ENCODE measurements around the gene EPAS1.

EPAS1 gene

DNA sequence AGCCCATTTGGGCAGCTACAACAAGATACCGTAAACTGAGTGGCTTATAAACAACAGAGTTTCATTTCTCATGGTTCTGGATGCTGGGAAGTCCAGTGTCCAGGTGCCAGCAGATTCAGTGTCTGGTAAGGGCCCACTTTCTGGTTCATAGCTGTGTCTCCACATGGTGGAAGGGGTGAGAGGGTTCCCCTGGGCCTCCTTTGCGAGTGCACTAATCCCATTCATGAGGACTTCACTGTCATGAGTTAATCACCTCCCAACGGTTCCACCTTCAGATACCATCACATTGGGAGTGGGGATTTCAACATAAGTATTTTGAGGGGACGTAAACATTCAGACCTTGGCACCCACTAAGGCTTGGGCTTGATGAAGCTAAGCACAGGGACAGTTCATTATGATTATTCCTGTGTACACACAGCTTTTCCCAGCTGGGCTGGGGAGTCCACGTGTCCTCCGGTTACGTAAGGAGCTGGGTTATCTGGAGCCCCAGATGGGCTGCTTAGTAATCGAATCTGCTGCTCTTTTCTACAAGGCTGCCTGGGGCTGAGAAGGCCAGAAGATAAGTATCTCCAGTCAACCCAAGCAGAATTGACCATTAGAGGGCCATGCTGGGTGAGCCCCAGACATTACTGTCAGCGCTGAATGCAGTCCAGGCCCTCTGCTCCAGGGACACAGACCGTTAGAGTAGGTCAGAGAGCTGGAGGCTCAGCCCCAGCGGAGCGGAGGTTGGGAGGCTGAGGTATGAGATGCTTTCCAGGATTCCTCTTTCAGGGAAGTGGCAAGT lies 42.7 kb downstream of the EPAS1 start:
- no peak for DNase-seq (ENCODE audit: low read depth)

DNA sequence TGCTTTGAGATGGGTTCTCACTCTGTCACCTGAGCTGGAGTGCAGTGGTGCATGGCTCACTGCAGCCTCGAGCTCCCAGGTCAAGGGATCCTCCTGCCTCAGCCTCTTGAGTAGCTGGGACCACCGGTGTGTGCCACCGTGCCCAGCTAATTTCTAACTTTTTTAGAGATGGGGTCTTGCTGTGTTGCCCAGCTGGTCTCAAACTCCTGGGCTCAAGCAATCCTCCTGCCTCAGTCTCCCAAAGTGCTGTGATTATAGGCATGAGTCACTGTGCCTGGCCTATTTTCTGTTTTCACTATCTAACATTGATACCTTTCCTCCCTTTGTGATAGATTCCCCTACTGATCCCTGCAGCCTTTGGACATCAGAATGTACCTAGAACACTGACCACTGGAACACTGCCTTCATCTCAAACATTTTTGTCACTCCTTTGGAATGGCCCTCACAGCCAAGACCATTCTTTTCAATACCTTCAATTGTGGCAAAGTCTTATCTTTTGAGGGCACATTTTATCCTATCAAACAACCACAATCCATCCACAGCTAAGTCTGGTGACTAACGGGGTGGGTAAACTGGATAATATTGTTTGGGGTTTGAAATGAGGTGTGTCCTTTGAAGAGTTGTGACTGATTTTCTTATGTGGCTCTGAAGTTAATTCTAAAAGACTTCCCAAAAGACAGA lies 43.7 kb downstream of the EPAS1 start:
- DNase-seq (ENCODE audit: low read depth), result no peak

DNA sequence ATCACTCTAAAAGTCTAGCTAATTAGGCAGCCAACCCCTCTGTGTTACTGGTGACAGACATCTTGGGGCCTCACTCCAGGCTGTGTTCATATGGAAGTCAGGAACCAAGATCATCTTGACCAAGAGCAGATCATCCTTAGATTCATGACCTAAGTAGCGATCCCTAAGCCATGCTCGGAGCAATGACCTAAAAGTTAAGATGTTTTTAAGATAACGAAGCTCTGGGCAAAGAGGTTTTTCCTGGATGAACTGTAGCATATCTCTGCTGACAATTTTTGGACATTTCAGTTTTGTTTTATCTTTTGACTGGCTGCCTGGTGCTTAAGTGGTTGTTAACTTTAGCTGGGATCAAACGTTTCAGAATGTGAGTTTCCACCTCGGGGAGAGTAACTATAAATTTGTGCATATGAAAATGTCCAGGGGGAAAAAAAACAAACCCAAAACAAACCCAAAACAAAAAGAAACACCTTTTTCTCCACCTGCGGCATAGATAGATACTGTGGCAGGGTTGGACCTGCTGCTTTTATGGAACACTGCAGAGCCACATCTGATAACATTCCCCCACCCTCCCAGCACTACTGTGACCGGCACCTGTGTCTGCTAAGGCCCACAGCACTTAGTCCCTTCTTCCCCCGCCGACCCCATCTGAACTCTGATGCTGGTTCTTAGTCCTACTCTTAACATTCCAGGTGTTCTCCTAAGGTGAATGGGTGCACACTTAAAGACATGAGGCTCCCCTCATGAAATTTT lies 45.5 kb downstream of the EPAS1 start:
- no peak for DNase-seq (ENCODE audit: low read depth)

DNA sequence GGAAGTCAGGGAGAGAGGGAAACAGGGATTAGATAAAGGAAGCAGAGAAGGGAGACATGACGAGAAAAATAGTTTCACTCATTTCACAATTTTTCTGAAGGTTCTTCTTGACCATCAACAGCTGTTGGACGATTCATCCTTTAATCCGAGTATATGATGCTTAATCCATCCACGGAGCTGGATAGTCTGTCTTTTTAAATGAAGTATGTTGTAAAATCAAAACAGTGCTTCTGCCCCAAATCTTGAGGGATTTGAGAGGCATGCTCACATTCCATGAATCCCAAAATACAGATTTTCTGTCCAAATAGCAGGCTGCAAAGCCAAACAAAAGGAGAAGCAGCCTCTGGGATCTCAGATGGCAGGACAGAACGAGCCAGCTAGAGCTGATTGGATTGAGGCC lies 47.5 kb downstream of the EPAS1 start:
- no peak for DNase-seq (ENCODE audit: low read depth)

DNA sequence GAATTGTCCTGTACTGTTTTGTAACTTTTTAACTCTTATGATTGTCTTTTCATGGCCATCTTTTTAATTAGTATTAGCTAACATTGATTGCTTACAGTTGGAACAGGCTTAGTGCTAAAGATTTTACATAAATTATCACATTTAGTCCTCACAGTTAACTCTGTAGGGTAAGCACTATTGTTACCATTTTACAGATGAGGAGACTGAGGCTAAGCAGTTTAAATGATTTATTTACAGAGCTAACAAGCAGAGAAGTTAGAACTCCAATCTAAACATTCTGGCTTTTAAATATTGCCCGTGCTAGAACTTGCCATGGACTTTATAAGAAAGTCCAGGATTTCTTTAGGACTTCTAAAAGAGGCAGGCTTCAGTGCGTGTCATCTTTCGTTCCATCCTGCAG lies 48.6 kb downstream of the EPAS1 start:
- no peak for DNase-seq (ENCODE audit: low read depth)

DNA sequence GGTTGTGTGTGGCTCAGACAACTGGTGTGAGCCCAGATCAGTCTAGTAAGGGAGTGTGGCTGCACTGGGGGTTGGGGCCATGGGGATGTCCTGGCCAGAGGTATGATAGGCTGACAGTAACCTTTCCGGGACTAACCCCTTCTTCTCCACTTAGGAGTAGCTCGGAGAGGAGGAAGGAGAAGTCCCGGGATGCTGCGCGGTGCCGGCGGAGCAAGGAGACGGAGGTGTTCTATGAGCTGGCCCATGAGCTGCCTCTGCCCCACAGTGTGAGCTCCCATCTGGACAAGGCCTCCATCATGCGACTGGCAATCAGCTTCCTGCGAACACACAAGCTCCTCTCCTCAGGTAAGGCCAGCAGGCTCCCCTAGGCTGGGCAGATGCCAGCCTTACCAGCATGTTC lies 49.5 kb downstream of the EPAS1 start:
- DNase-seq (ENCODE audit: low read depth), result no peak

DNA sequence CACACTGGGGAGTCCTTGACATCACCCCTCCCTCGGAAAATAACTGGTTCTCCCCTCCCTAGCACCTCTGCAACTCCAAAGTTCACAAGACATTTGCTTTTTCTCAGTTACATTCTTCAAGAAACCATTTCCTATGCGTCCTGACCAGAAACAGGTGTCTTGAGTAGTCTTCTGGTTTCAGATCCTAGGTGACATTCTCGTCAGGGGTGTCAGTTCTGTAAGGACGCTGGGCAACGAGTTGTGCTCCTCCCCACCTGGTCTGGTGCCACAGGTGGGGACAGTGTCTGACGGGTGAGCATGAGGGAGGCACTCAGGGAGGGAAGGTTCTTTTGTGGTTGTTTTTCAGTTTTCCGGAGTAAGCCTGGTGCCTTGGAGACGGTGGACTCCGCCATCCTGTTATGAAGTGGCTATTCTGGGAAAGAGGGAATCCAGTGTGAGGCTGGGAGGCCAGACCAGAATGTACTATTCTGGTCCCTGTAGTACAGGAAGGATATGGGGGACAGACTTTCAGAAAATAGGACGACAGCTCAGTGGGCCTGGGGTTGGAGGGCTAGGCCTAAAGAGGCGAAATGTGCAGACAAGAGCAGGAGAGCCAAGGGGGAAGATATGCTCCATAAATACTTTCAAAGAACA lies 50.6 kb downstream of the EPAS1 start:
- no peak for DNase-seq (ENCODE audit: low read depth)

DNA sequence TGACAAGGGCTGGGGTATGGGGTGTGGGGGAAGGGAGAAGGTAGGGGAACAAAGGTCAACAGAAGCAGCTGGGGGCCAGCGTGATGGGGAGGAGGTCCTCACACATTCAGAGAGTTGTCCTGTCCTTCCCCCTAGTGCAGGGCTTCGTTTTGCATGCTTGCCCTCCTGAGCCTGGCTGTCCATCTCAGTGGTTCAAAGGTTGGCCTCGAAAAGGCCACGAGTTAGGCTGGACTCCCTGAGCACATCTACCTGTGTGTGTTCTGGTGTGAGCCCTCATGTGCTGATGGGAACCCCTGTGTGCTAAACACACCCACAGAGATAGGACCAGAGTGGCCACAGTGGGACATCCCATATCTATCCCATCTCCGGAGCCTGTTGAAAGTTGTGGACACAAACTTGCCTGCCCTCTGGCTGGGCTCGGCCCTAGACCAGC lies 51.9 kb downstream of the EPAS1 start:
- no peak for DNase-seq (ENCODE audit: low read depth)

DNA sequence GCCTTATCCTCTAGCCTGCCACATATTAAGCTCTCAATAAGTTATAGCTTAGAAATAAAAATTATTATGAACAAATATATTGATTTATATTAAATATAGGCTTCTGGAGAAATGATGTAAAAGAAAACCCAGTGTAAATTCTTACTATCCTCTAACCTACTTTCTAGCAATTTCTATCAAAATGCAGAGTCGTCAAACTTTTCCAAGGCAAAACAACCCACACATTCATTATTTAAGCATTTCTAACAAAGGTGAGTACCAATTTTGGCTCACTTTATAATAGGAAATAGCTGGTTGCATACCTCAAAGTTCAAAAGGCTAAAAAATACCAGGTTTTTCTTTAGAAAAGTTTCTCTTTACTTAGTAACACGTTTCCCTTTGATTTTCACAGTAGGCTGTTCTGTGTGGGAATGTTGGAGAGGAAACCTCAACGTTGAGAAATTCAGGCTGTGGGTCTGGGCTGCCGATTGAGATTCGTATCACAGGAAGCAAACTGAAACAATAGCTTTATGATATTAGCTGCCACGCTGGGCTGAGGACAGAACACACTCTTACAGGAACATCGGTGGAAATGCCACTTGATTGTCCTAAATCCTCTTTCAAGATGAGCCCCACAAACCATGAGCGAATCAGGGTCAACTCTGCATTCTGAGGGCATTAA lies 53.0 kb downstream of the EPAS1 start:
- no peak for DNase-seq (ENCODE audit: low read depth)

DNA sequence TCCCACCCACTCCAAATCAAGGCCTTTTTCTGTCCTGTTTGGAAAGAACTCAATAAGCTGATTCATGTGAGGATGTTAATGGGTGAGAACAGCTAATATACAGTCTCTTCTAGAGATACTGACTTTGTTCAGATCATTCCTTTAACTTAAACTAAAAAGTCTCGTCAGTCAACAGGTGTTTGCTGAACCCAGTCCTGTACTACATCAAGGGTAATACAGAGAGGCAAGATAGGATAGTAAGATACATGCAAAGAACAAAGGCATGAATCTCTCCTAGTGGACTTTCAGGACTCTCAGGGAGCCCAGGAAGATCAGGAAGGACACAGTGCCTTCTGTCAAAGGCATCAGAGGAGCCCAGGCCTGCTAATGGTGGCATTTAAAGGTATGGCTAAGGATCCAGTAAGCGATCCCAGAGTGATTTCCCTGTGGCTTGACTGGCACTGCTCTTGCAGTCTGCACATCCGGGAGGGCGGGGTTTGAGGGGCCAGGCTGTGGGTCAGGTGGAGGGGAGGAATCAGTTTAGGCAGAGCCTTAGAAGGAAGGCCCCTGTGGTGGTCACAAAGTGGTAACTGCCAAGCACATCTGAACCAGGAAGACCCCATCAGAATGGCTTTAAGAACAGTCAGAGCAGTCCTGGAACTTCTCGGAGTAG lies 54.0 kb downstream of the EPAS1 start:
- no peak for DNase-seq (ENCODE audit: low read depth)

DNA sequence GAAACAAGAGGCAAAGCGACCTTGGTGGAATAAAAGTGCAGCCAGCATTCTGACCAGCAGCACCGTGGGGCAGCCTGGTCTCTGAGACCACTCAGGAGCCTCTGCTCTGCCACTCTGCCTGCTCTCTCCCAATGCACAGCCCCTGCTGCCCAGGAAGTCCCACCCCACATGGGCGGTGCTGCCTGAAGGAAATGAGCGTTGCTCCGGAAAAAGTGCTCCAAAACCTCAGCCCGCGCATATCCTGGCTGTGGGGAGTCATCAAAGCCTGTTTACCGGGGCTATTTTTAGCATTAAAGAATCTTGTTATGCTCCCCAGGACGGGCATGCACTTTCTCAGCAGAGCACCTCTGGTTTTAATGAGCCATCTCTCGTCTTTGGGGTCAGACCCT lies 54.5 kb downstream of the EPAS1 start:
- DNase-seq (ENCODE audit: low read depth), result peak; percentile 59

DNA sequence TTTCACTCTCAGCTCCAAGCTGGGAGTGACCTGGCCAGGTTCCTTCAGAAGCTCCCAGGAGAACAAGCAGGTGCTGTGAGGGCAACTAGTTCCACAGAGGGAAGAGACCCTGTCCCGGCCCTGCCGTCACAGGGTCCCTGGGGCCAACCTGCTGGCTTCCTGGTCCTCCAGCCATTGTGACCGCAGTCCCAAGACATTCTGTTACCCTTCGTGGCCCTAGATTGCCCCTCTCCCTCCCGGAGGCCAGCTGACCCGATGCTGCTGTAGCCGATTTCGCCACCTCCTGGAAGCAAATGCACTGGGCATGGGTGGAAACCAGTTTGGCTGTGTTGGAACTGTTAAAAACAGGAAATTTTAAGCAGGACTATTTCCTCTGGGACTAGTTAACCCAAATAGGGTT lies 55.4 kb downstream of the EPAS1 start:
- DNase-seq (ENCODE audit: low read depth), result no peak

DNA sequence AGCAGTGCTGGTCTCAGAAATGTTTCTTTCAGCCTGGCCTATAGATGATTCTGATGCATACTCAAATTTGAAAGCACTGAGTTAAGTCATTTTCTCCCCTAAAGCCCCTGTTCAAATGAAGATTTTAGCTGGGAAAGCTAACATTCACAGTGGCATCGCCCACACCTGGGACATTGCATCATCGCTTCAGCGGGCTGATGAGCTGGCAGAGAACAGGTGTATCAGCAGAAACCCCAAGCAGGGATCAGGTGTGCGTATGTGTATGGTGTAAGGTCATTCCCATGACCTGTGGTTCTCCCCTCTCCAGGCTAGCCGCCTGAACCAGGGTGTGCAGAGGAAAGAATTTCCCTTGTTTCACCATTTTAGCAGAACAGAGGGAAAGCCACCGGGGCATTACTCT lies 56.3 kb downstream of the EPAS1 start:
- no peak for DNase-seq (ENCODE audit: low read depth)

DNA sequence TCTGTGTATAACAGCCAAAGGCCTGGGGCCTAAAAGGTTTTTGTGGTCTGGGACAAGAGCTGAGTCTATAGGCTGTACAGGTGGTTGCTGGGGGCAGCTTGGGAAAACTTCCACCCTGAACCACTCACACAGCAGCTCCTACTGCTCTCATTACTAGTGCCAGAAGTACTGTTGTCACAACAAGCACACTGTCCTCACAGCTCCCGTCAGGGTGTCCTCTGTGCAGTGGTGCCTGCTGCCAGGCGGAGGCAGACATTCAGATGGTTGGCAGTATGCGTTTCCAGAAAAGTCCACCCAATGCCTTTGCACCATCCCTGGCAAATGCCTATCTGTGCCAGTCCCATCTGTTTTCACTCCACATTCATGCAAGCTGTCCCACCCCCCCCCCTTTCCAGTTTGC lies 58.5 kb downstream of the EPAS1 start:
- DNase-seq (ENCODE audit: low read depth), result no peak

DNA sequence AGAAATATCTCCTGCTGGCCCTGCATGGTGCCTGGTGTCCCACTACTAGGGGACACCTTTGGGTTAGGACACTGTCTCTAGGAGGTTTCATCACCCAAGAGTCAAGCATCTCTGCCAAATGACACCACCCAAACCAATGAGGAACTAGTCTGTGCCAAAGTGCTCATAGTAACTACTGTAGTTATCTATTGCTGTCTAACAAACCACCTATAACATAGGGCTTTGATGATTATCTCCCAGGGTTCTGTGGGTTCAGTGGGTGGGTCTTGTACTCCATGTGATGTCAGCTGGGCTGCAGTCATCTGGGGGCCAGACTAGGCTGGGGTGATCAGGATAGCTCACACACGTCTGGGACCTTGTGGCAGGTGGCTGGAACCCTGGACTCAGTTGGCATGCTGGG lies 59.8 kb downstream of the EPAS1 start:
- no peak for DNase-seq (ENCODE audit: low read depth)

DNA sequence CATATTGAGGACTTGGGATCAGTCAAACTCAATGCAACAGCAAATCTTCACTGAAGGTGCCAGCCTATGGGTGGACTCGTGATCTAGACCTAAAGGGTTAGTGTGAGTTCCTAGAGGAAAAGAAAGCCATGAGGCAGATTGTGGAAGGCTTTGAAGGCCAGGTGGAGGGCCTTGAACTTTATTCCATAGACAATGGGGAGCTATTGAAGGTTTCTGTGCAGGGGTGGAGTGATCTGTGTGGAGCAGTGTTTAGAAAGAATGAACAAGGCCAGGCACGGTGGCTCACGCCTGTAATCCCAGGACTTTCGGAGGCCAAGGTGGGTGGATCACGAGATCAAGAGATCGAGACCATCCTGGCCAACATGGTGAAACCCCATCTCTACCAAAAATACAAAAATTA lies 61.5 kb downstream of the EPAS1 start:
- no peak for DNase-seq (ENCODE audit: low read depth)

DNA sequence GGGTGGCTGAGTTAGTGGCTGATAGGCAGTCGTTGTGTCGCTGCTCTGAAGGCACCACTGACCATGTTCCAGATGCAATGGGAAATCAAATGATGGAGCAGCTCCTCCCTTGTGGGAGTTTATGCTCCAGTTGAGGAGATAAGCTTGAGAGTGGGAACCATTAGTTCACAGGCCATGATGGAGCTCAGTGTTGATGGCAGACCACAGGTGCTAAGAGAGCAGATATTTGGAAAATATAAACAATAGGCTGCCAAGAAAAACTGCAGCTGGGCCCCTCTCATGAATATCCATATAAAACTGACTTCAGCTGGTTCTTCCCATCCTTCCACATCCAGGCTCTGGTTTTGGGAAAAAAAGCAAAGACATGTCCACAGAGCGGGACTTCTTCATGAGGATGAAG lies 63.1 kb downstream of the EPAS1 start:
- no peak for DNase-seq (ENCODE audit: low read depth)

DNA sequence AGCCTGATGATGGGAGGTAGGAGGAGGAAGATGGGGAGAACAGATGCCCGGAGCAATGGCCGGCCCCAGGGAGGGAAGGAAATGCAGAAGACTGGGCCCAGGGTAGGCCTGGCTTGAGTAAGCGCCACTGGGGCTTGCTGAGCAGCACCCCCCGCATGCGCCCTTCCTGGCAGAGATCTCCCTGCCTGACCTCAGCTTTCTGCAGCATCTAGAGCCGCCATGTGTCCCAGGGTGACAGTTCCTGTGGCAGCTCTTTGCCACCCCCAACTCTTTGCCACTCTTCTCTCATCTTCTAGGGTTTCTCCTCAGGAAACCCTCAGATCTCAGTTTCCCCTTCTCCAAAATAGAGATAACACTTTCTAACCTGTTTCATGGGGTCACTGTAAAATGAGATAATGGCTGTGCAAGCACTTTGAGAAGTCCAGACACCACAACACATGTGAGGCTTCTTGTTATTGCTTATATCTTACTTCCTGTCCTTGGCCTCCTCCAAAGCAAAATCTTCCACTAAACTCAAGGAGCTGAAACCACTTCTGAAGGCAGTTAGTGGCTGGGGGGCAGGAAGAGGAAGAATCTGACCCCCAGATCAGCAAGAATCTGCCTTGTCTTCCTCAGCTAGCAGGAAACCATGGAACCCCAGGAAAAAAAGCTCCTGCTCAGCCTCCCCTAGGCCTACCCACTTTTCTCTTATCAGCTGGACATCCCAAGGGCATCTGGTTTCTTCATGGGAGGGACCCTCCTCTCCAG lies 64.9 kb downstream of the EPAS1 start:
- no peak for DNase-seq (ENCODE audit: low read depth)

DNA sequence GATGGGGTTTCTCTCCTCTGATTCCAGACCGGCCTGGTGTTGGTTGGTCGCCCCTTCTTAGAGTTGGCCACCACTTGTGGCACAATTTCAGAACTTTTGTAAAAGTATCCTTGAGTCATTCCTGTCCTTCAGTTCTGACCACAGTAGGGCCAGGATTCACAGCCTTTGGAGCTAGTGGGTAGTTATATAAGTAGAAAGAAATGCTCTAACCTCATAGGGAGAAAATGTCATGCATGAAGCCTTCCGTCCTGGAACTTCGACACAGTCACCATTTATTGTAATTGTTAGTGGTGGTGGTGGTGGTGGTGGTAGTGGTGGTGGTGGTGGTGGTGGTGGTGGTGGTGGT lies 65.4 kb downstream of the EPAS1 start:
- no peak for DNase-seq (ENCODE audit: low read depth)

DNA sequence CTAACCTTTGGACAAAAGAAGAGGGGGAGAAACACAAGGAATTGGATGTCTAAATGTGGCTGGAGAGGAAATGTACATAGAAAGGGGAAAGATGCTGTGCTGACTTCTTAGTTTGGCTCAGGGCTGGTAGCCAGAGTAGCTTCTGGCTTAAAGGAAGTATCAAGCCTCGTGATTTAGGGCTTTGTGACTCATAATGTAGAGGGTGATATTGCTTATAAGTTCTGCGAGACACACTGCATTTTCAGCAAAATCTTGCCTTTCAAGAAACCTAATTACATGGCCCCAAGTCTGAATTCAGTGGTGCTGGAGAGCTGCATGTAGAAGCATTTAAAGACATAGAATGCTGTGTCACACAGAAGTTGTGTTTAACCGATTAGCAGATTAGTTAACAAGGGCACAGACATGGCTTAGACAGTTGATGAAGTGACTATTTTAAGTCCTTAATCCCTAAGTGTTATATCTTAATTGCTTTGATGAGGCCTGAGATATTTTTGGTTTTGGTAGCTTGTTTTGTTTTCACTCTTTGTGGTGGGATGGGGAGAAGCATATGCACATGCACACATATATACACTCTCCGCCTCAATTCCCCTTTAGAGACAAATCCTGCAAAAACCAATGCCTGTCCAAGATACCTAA lies 66.4 kb downstream of the EPAS1 start:
- no peak for DNase-seq (ENCODE audit: low read depth)

Data from stimulated activated CD8-positive, alpha-beta memory T cell treated with anti-CD3 and anti-CD28 coated beads, Interleukin-7, amount 100 ng/mL, for 24 hours (primary cell).